ENCODE results near the gene TAS2R14.

Gene TAS2R14

GRCh38 chr12:10966314-10966713 is 27.3 kb upstream of the TAS2R14 start:
- no peaks in the 10 kb centered on the region for H3K79me2 ChIP-seq (ENCODE audit: insufficient read depth, low read length)
- no peaks in the 10 kb centered on the region for H3K9me3 ChIP-seq (ENCODE audit: insufficient read depth, low read length)
- no peaks in the 10 kb centered on the region for H3K36me3 ChIP-seq (ENCODE audit: low read length)
- no peak overlapping the region for H3K27ac ChIP-seq (ENCODE audit: low read depth, low read length)
- H3K4me2 ChIP-seq (ENCODE audit: low read depth, low read length, poor library complexity, severe bottlenecking): no peak overlapping the region
- H2AFZ ChIP-seq (ENCODE audit: low read depth, low read length, severe bottlenecking): no peak overlapping the region
- TF ChIP-seq CTCF (IDR thresholded peaks at IDR 0.05; ENCODE audit: insufficient read depth, low read length, poor library complexity, severe bottlenecking) (no peak), EZH2phosphoT487 (conservative IDR thresholded peaks at IDR 0.05; ENCODE audit: low read length) (no peak)
- H3F3A ChIP-seq (ENCODE audit: insufficient read depth): no peaks in the 10 kb centered on the region
- no peaks in the 10 kb centered on the region for H4K20me1 ChIP-seq (ENCODE audit: low read depth, low read length)
- H3K9me2 ChIP-seq (replicated peaks; ENCODE audit: insufficient read depth, low read length): no peaks in the 10 kb centered on the region
- no peak overlapping the region for H3K9ac ChIP-seq (ENCODE audit: low read length)
- H3K27me3 ChIP-seq (ENCODE audit: low read length): no peaks in the 10 kb centered on the region
- H3K4me3 ChIP-seq (ENCODE audit: insufficient read depth, low read length, poor library complexity, severe bottlenecking): no peak overlapping the region

- TF ChIP-seq CTCF (IDR thresholded peaks at IDR 0.05; ENCODE audit: insufficient read depth, low read length, poor library complexity, severe bottlenecking) (no peak), EZH2phosphoT487 (conservative IDR thresholded peaks at IDR 0.05; ENCODE audit: low read length) (no peak)
- Histone ChIP-seq H3K79me2 (ENCODE audit: insufficient read depth, low read length) (no peaks in the 10 kb centered on the region), H3K36me3 (ENCODE audit: low read length) (no peaks in the 10 kb centered on the region), H3K27ac (ENCODE audit: low read depth, low read length) (no peak overlapping the region), H3K9ac (ENCODE audit: low read length) (no peak overlapping the region), H3K9me2 (replicated peaks; ENCODE audit: insufficient read depth, low read length) (no peaks in the 10 kb centered on the region), H3K4me2 (ENCODE audit: low read depth, low read length, poor library complexity, severe bottlenecking) (no peak overlapping the region), H4K20me1 (ENCODE audit: low read depth, low read length) (no peaks in the 10 kb centered on the region), H3F3A (ENCODE audit: insufficient read depth) (no peaks in the 10 kb centered on the region), H3K9me3 (ENCODE audit: insufficient read depth, low read length) (no peaks in the 10 kb centered on the region), H3K4me3 (ENCODE audit: insufficient read depth, low read length, poor library complexity, severe bottlenecking) (no peak overlapping the region), H2AFZ (ENCODE audit: low read depth, low read length, severe bottlenecking) (no peak overlapping the region), H3K27me3 (ENCODE audit: low read length) (no peaks in the 10 kb centered on the region)
These were observed 26.4 kb upstream of the TAS2R14 start for GRCh38 chr12:10965476-10965875.

GRCh38 chr12:10960211-10960610 is 21.1 kb upstream of the TAS2R14 start:
- H4K20me1 ChIP-seq (ENCODE audit: low read depth, low read length): no peaks in the 10 kb centered on the region
- H3K4me2 ChIP-seq (ENCODE audit: low read depth, low read length, poor library complexity, severe bottlenecking): no peak overlapping the region
- no peaks in the 10 kb centered on the region for H3K79me2 ChIP-seq (ENCODE audit: insufficient read depth, low read length)
- H3K9ac ChIP-seq (ENCODE audit: low read length): no peak overlapping the region
- no peaks in the 10 kb centered on the region for H3F3A ChIP-seq (ENCODE audit: insufficient read depth)
- H3K27ac ChIP-seq (ENCODE audit: low read depth, low read length): no peak overlapping the region
- no peak overlapping the region for H3K4me3 ChIP-seq (ENCODE audit: insufficient read depth, low read length, poor library complexity, severe bottlenecking)
- H3K27me3 ChIP-seq (ENCODE audit: low read length): no peaks in the 10 kb centered on the region
- no peaks in the 10 kb centered on the region for H3K9me3 ChIP-seq (ENCODE audit: insufficient read depth, low read length)
- TF ChIP-seq EZH2phosphoT487 (conservative IDR thresholded peaks at IDR 0.05; ENCODE audit: low read length) (no peak), CTCF (IDR thresholded peaks at IDR 0.05; ENCODE audit: insufficient read depth, low read length, poor library complexity, severe bottlenecking) (no peak)
- no peak overlapping the region for H2AFZ ChIP-seq (ENCODE audit: low read depth, low read length, severe bottlenecking)
- no peaks in the 10 kb centered on the region for H3K36me3 ChIP-seq (ENCODE audit: low read length)
- H3K9me2 ChIP-seq (replicated peaks; ENCODE audit: insufficient read depth, low read length): no peaks in the 10 kb centered on the region

Measured in SU-DHL-6 (cell line).